Thymus (tissue), 11 donors: ENCODE data around the gene SLX4IP. TPM values are rescaled to one million over a fixed set of nuclear protein-coding genes. Genes with fewer than 3 reads are reported as not detected.

ENCODE experiments used
- DNase-seq, 9 donors: peaks; one replicate each; pipeline ENCODE4 v3.0.0-alpha.2; 2013; ENCODE audit warnings: low spot score in 9 of 9, low read depth in 6 of 9, missing footprints in 1 of 9
- H3K27ac ChIP-seq, 2 donors: one replicate each; pipeline ENCODE4 v1.5.1; 2013; ENCODE audit warnings: control low read depth in 1 of 2, low read depth in 1 of 2, low read length in 1 of 2, mild to moderate bottlenecking in 1 of 2, moderate library complexity in 1 of 2
- H3K27me3 ChIP-seq, 2 donors: one replicate each; pipeline ENCODE4 v1.5.1; 2013; ENCODE audit warnings: low read length in 1 of 2; ENCODE audit not compliant: control insufficient read depth in 2 of 2, insufficient read depth in 1 of 2
- H3K36me3 ChIP-seq, 2 donors: one replicate each; pipeline ENCODE4 v1.5.1; 2013; ENCODE audit warnings: low read length in 1 of 2, mild to moderate bottlenecking in 1 of 2, moderate library complexity in 1 of 2; ENCODE audit not compliant: control insufficient read depth in 2 of 2, insufficient read depth in 2 of 2
- H3K4me1 ChIP-seq, 2 donors: one replicate each; pipeline ENCODE4 v1.5.1; 2013; ENCODE audit warnings: low read length in 2 of 2; ENCODE audit not compliant: control insufficient read depth in 2 of 2, insufficient read depth in 2 of 2
- H3K4me3 ChIP-seq, 2 donors: one replicate each; pipeline ENCODE4 v1.5.1; 2013; ENCODE audit warnings: low read length in 2 of 2, control low read depth in 1 of 2, mild to moderate bottlenecking in 1 of 2
- H3K9me3 ChIP-seq, 2 donors: one replicate each; pipeline ENCODE4 v1.5.1; 2013; ENCODE audit warnings: low read length in 1 of 2, mild to moderate bottlenecking in 1 of 2; ENCODE audit not compliant: control insufficient read depth in 2 of 2, insufficient read depth in 1 of 2
- WGBS: extraction: QIAGEN DNeasy Blood & Tissue Kit; methylation state at CpG from one replicate; pipeline ENCODE4 v1.1.7; 2013; 5-methylcytosine and 5-hydroxymethylcytosine counted together
- polyA plus RNA-seq: library from polyadenylated mRNA; stranded (reverse); fragments of 200-250 nt; gene quantifications from one replicate; pipeline ENCODE4 v1.2.3, GENCODE V29; 2013
- total RNA-seq: library from RNA; stranded (reverse); fragments of 120-200 nt; gene quantifications from one replicate; pipeline ENCODE4 v1.2.4, GENCODE V29; 2013
- donor health status: healthy.

Gene SLX4IP
- total and polyA plus RNA-seq, 2 donors, result 5.1 to 7.4 TPM

DNA sequence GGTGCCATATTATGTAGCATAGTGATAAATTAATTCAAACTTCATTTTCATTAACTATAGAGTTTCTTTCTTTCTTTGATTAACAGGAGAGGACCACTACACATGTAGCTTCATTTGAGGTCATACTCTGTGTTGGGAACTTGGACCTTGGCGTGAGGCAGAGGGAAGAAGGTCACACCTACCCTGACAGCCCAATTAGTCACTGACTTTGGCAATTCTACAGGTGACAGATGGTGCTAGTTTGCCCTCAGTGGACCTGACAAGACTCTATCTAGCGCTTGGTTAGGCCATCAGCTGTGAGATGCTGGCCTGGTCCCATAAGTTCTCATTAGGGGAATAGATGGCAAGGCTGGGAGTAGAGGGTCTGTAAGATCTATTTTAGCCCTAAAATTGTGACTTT lies 14.2 kb downstream of the SLX4IP start:
- WGBS, result 98% methylated on average over 2 of the region's 2 CpGs
- Histone ChIP-seq H3K27ac (no peak overlapping the region), H3K9me3 (no peaks in the 10 kb centered on the region), H3K36me3 (no peaks in the 10 kb centered on the region), H3K27me3 (no peaks in the 10 kb centered on the region), H3K4me1 (peaks cover 3 to 13% of the 10 kb centered on the region in 2 donors), H3K4me3 (no peak overlapping the region)
- no peak for DNase-seq

DNA sequence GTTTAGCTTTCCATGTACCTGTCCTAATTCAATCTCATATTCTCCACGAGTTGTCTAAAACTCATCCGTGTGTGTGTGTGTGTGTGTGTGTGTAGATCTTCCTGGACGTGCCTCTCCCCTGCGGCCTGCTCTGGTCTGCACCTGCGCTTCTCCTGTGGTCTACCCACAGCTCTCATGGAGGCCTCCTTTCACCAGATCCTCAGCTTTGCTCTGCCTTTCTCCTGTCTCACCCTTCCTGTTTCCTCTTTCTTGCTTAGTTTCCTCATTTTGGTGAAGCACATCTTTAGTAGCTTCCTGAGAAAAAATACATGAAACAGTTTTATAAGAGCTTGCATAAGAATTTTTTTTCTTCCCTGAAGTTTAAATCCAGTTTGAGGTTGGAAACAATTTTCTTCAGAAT lies 18.1 kb downstream of the SLX4IP start:
- Histone ChIP-seq H3K27me3 (no peaks in the 10 kb centered on the region), H3K4me3 (no peak overlapping the region), H3K36me3 (no peaks in the 10 kb centered on the region), H3K4me1 (peaks cover 4 to 11% of the 10 kb centered on the region in 2 donors), H3K27ac (peak overlapping the region; percentile 33 to 82), H3K9me3 (no peaks in the 10 kb centered on the region)
- DNase-seq, result peak in 7 of 9 donors; percentile 47 to 88 (median 71)
- 4% methylated on average over 5 of the region's 5 CpGs for WGBS

DNA sequence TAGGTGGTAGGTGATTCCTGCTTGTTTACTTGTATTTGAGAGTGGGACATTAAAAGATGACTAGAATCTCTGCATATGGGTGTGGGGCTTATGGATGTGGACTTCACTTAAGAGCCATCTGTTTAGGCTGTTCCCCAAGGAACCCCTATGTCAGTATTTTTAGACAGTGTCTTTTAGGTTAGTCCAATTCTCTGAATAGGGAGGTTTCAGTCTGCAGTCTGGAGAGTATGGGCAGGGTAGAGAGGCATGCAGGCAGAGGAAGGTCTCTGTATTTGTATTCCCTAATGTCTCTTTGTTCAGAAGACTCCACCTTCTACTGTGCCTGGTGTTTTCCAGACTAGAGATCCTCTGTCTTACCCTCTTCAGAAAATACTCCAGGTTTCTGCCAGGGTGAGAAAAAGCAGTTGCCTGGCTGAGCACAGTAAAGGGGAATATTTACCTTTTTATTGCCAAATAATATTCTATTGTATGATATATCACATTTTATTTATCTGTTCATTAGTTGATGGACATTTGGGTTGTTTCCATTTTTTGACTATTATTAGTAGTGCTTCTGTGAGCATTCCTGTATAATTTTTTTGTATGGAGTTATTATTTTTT lies 19.1 kb downstream of the SLX4IP start:
- Histone ChIP-seq H3K27me3 (no peaks in the 10 kb centered on the region), H3K27ac (peak overlapping the region in 1 of 2 donors; percentile 82), H3K9me3 (no peaks in the 10 kb centered on the region), H3K4me3 (no peak overlapping the region), H3K4me1 (peaks cover 4 to 11% of the 10 kb centered on the region in 2 donors), H3K36me3 (no peaks in the 10 kb centered on the region)
- peak in 1 of 9 donors; percentile 18 for DNase-seq

DNA sequence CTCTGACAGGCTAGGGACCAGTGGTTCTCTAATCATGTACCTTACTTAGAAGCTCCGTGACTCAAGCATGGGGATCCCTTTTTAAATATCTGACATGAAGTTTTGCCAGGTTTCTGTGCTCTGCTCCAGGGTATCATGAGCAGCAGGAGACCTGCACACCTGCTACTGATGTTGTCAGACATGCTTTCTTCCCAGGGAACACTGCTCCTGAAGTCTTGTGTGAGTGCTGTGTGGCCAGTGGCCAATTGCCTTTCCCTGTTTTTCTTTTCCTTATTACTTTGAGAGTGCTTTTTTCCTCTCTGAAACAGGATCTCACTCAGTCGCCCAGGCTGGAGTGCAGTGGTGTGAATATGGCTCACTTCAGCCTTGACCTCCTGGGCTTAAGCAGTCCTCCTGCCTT lies 26.4 kb downstream of the SLX4IP start:
- Histone ChIP-seq H3K4me3 (no peak overlapping the region), H3K9me3 (no peaks in the 10 kb centered on the region), H3K4me1 (no peaks in the 10 kb centered on the region), H3K36me3 (no peaks in the 10 kb centered on the region), H3K27ac (no peak overlapping the region), H3K27me3 (no peaks in the 10 kb centered on the region)
- no peak for DNase-seq
- WGBS, result 98% methylated on average over 2 of the region's 2 CpGs

DNA sequence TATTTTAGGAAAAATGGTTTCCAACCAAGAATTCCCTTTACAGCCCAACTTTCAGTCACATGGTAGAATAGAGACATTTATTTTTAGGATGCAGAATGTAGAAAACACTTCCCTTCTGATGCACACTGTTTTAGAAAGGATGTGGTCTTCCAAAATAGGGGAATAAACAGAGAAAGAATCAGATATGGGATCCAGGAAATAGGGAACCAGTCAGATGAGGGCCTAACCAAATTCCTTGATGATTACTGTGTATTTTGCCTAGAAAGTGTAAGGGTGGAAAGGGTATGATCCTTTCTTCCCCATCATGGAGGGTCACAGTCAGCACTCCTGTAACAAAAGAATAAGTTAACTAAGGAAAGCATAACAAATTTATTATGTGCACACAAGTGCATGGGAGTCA lies 27.4 kb downstream of the SLX4IP start:
- no peaks in the 10 kb centered on the region for H3K4me1 ChIP-seq
- H3K27ac ChIP-seq, result no peak overlapping the region
- H3K36me3 ChIP-seq, result no peaks in the 10 kb centered on the region
- no peak overlapping the region for H3K4me3 ChIP-seq
- no peaks in the 10 kb centered on the region for H3K27me3 ChIP-seq
- H3K9me3 ChIP-seq, result no peaks in the 10 kb centered on the region
- DNase-seq, result no peak

DNA sequence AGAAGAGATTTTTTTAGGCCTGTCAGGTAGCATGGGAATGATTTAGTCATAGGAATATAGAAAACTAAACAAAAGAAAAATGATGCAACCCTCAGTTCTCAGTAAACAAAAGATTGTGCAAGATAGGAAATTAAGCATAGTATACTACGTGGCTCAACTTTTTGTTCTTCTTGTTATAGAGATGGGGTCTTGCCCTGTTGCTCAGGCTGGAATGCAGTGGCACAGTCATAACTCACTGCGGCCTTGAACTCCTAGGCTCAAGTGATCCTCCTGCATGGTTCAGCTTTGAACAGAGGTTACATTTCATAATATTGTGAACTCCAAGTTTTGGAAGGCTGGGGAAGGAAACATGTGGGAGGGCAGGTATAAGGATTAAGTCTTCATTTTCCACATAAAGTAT lies 28.5 kb downstream of the SLX4IP start:
- Histone ChIP-seq H3K9me3 (no peaks in the 10 kb centered on the region), H3K4me1 (no peaks in the 10 kb centered on the region), H3K36me3 (no peaks in the 10 kb centered on the region), H3K27me3 (no peaks in the 10 kb centered on the region), H3K27ac (no peak overlapping the region), H3K4me3 (no peak overlapping the region)
- WGBS, result 96% methylated on average over 2 of the region's 2 CpGs
- DNase-seq, result no peak

DNA sequence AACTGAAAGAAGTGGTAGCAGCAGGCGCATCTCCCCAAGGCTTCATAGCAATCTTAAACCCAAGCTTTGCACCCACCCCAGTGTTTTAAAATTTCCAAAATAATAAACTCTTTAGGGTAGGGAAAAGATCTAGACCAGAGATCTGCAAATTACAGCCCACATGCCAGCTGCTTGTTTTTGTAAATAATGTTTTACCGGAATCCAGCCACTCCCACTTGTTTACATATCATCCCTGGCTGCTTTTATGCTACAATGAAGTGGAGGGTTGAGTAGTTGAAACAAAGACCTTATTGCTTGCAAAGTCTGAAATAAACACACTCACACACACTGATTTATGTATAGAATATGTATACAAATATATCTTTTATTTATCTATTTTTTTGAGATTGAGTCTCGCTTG lies 30.0 kb downstream of the SLX4IP start:
- no peaks in the 10 kb centered on the region for H3K36me3 ChIP-seq
- no peak for DNase-seq
- H3K27me3 ChIP-seq, result no peaks in the 10 kb centered on the region
- no peaks in the 10 kb centered on the region for H3K9me3 ChIP-seq
- WGBS, result 96% methylated on average over 3 of the region's 3 CpGs
- no peak overlapping the region for H3K4me3 ChIP-seq
- H3K27ac ChIP-seq, result no peak overlapping the region
- H3K4me1 ChIP-seq, result no peaks in the 10 kb centered on the region

DNA sequence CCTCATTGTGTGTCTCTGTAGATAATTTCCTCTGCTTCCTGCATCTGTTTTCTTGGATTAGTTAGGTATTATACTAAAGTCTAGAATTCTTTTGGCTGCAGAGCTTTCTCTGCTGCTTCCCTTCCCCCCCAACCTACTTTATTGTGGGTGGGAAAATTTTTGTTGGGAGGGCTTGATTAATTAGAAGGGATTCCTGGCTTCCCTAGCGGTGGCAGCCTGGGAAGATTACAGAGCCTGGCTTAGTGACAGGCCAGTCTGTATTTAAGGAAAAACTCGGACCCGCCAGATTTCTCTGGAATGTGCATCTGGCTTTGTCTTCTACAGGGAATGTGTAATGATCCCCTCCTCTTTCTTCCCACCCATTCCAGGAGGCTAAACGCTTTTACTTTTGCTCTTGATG lies 31.2 kb downstream of the SLX4IP start:
- Histone ChIP-seq H3K27ac (no peak overlapping the region), H3K9me3 (no peaks in the 10 kb centered on the region), H3K4me1 (no peaks in the 10 kb centered on the region), H3K36me3 (no peaks in the 10 kb centered on the region), H3K4me3 (no peak overlapping the region), H3K27me3 (no peaks in the 10 kb centered on the region)
- DNase-seq, result no peak
- WGBS, result 96% methylated on average over 4 of the region's 4 CpGs

DNA sequence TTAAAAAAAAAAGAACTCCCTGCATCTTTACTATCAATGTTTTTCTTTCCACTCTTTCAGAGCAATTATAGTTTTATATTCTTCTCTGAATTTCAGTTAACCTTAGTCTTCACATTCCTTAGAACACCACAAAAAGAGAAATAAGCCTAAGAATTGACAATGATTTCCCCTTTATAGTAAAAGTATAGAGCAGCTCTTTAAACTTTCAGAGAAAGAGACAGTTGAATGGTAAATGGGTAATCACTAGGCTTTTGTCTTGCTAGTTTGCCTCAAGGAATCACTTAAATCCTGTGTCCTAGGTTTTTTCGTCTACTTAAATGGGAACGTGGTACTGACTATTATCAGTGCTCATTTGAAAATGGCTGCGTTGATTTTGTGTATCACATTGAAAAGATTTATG lies 31.8 kb downstream of the SLX4IP start:
- no peaks in the 10 kb centered on the region for H3K4me1 ChIP-seq
- no peak overlapping the region for H3K4me3 ChIP-seq
- H3K9me3 ChIP-seq, result no peaks in the 10 kb centered on the region
- no peaks in the 10 kb centered on the region for H3K27me3 ChIP-seq
- DNase-seq, result no peak
- H3K27ac ChIP-seq, result no peak overlapping the region
- peaks cover 0 to 3% of the 10 kb centered on the region in 2 donors for H3K36me3 ChIP-seq
- WGBS, result 95% methylated on average over 3 of the region's 3 CpGs
